HepG2 (cell line): ENCODE data around the gene FGFR4. TPM values are rescaled to one million over a fixed set of nuclear protein-coding genes. Genes with fewer than 3 reads are reported as not detected.

Source experiments
- CREB3 ChIP-seq: sonication (generic); formaldehyde crosslinking; IDR thresholded peaks from 2 replicates; pipeline ENCODE4 v1.5.0; 2020; ENCODE audit warnings: missing genetic modification reagents
- DNMT3B ChIP-seq: conservative IDR thresholded peaks from 2 replicates; pipeline ENCODE4 v1.6.1; 2016; ENCODE audit warnings: missing biosample characterization, control low read depth
- FOXK2 ChIP-seq: fragments of 450-650 bp; IDR thresholded peaks from 2 replicates; pipeline ENCODE4 v1.6.1; 2016
- MLX ChIP-seq: IDR thresholded peaks from 2 replicates; pipeline ENCODE4 v1.6.1; 2016
- NFE2L2 ChIP-seq: fragments of 150-350 bp; IDR thresholded peaks from 2 replicates; pipeline ENCODE4 v1.6.1; 2014; ENCODE audit warnings: low read length
- PHF20 ChIP-seq: sonication (generic); formaldehyde crosslinking; IDR thresholded peaks from 2 replicates; pipeline ENCODE4 v1.5.0; 2020; ENCODE audit warnings: mild to moderate bottlenecking, missing genetic modification reagents
- SNAPC2 ChIP-seq: sonication (generic); formaldehyde crosslinking; IDR thresholded peaks from 2 replicates; pipeline ENCODE4 v1.8.1; 2022; ENCODE audit warnings: mild to moderate bottlenecking, missing genetic modification reagents
- SRSF1 ChIP-seq: fragments of 200-400 bp; formaldehyde crosslinking; optimal IDR thresholded peaks from 2 replicates; pipeline ENCODE3; 2017; ENCODE audit warnings: mild to moderate bottlenecking, low read depth, low read length, moderate library complexity
- TBX2 ChIP-seq: sonication (generic); formaldehyde crosslinking; IDR thresholded peaks from 2 replicates; pipeline ENCODE4 v1.5.0; 2020; ENCODE audit warnings: missing genetic modification reagents, mild to moderate bottlenecking, borderline replicate concordance
- ZBTB3 ChIP-seq: sonication (generic); formaldehyde crosslinking; IDR thresholded peaks from 2 replicates; pipeline ENCODE4 v1.4.0; 2020; ENCODE audit warnings: low read depth, mild to moderate bottlenecking, moderate library complexity, missing genetic modification reagents, borderline replicate concordance
- ZBTB33 ChIP-seq: sonication (generic); formaldehyde crosslinking; IDR thresholded peaks from 2 replicates; pipeline ENCODE4 v1.4.0; 2020; ENCODE audit warnings: missing genetic modification reagents
- ZMYM3 ChIP-seq: sonication (generic); formaldehyde crosslinking; IDR thresholded peaks from 2 replicates; pipeline ENCODE4 v1.5.1; 2020; ENCODE audit warnings: mild to moderate bottlenecking, missing genetic modification reagents
- ZNF12 ChIP-seq: sonication (generic); formaldehyde crosslinking; IDR thresholded peaks from 2 replicates; pipeline ENCODE4 v1.5.0; 2020; ENCODE audit warnings: missing genetic modification reagents
- ZNF281 ChIP-seq: sonication (generic); formaldehyde crosslinking; IDR thresholded peaks from 2 replicates; pipeline ENCODE4 v1.4.0; 2020; ENCODE audit warnings: missing genetic modification reagents, borderline replicate concordance
- ZNF441 ChIP-seq: sonication (generic); formaldehyde crosslinking; IDR thresholded peaks from 2 replicates; pipeline ENCODE4 v1.7.0; 2021; ENCODE audit warnings: missing genetic modification reagents, borderline replicate concordance
- ZNF503 ChIP-seq: sonication (generic); formaldehyde crosslinking; IDR thresholded peaks from 2 replicates; pipeline ENCODE4 v1.4.0; 2020; ENCODE audit warnings: missing genetic modification reagents
- ZNF569 ChIP-seq: sonication (generic); formaldehyde crosslinking; IDR thresholded peaks from 2 replicates; pipeline ENCODE4 v1.5.0; 2020; ENCODE audit warnings: mild to moderate bottlenecking, missing genetic modification reagents, moderate library complexity, borderline replicate concordance
- ZNF589 ChIP-seq: sonication (generic); formaldehyde crosslinking; conservative IDR thresholded peaks from 2 replicates; pipeline ENCODE4 v1.8.0; 2022; ENCODE audit warnings: mild to moderate bottlenecking, moderate library complexity, missing genetic modification reagents
- ZNF619 ChIP-seq: sonication (generic); formaldehyde crosslinking; IDR thresholded peaks from 2 replicates; pipeline ENCODE4 v1.4.0; 2020; ENCODE audit warnings: mild to moderate bottlenecking, missing genetic modification reagents
- ZNF691 ChIP-seq: sonication (generic); formaldehyde crosslinking; IDR thresholded peaks from 2 replicates; pipeline ENCODE4 v1.4.0; 2020; ENCODE audit warnings: missing genetic modification reagents, low read depth, mild to moderate bottlenecking, borderline replicate concordance
- polyA plus RNA-seq, 8 experiments: library from polyadenylated mRNA; depleted of rRNA in 3 of 8; stranded (reverse) in 7 of 8; unstranded in 1 of 8; fragments of >200 nt; fragmentation: Illumina TruSeq in 4 of 8; extraction: Trizol in 4 of 8; gene quantifications; 2 replicates each; pipeline versions ENCODE4 v1.2.1 to v1.2.3, GENCODE V29; 2011 to 2016; ENCODE audit warnings: low read depth in 4 of 8, missing spikeins in 1 of 8, mixed read lengths in 1 of 8; ENCODE audit not compliant: insufficient read depth in 1 of 8
- total RNA-seq, 5 experiments: library from RNA; depleted of rRNA; stranded (reverse); fragments of >200 nt; fragmentation: Illumina TruSeq; extraction: Trizol; gene quantifications; 2 replicates each; pipeline ENCODE4 v1.2.3, GENCODE V29; 2016; ENCODE audit warnings: low read depth in 1 of 5

FGFR4 gene
- total and polyA plus RNA-seq, 2 of the 13 experiments (the other 11 are each of a cell fraction or from before 2014, with no cell fraction given), result 129 to 219 TPM

- peak; percentile 83 for TF ChIP-seq ZBTB33 (CRISPR knock-in tag)
- TF ChIP-seq ZNF619 (CRISPR knock-in tag), result no peak
- TF ChIP-seq PHF20, result no peak
- TF ChIP-seq DNMT3B (CRISPR knock-in tag), result no peak
- no peak for TF ChIP-seq TBX2 (CRISPR knock-in tag)
- TF ChIP-seq FOXK2, result no peak
- no peak for TF ChIP-seq ZNF691 (CRISPR knock-in tag)
- TF ChIP-seq ZNF12 (CRISPR knock-in tag), result no peak
- TF ChIP-seq NFE2L2, result no peak
- no peak for TF ChIP-seq ZNF589
- no peak for TF ChIP-seq ZNF441 (CRISPR knock-in tag)
- no peak for TF ChIP-seq MLX (CRISPR knock-in tag)
- TF ChIP-seq ZNF569 (CRISPR knock-in tag), result no peak
- no peak for TF ChIP-seq CREB3 (CRISPR knock-in tag)
- TF ChIP-seq ZMYM3 (CRISPR knock-in tag), result no peak
- no peak for TF ChIP-seq ZNF503 (CRISPR knock-in tag)
- TF ChIP-seq ZNF281, result no peak
- TF ChIP-seq SNAPC2 (CRISPR knock-in tag), result no peak
- TF ChIP-seq ZBTB3 (CRISPR knock-in tag), result no peak
- no peak for TF ChIP-seq SRSF1
Observed at GRCh38 chr5:177096162-177097015, 9.7 kb downstream of the FGFR4 start (continued).
